OCI-LY7 (cell line): ENCODE measurements around the gene SETD3.

Source experiments
- EZH2phosphoT487 ChIP-seq: fragments of 200-600 bp; sonication (generic); IDR thresholded peaks from 2 replicates; pipeline ENCODE4 v1.6.1; 2018; ENCODE audit warnings: low read depth, borderline replicate concordance, mild to moderate bottlenecking, mixed run types, antibody characterized with exemption, low read length, moderate library complexity, mixed read lengths
- TF ChIP-seq, protein P1 (sequence below): fragments of 200-600 bp; sonication (generic); conservative IDR thresholded peaks from 2 replicates; pipeline ENCODE4 v1.5.1; 2014; ENCODE audit warnings: mild to moderate bottlenecking, antibody characterized with exemption, low read length, moderate library complexity, mixed read lengths

GRCh38 chr14:99522934-99523703, 42.5 kb upstream of the SETD3 start:
- TF ChIP-seq, protein P1, sequence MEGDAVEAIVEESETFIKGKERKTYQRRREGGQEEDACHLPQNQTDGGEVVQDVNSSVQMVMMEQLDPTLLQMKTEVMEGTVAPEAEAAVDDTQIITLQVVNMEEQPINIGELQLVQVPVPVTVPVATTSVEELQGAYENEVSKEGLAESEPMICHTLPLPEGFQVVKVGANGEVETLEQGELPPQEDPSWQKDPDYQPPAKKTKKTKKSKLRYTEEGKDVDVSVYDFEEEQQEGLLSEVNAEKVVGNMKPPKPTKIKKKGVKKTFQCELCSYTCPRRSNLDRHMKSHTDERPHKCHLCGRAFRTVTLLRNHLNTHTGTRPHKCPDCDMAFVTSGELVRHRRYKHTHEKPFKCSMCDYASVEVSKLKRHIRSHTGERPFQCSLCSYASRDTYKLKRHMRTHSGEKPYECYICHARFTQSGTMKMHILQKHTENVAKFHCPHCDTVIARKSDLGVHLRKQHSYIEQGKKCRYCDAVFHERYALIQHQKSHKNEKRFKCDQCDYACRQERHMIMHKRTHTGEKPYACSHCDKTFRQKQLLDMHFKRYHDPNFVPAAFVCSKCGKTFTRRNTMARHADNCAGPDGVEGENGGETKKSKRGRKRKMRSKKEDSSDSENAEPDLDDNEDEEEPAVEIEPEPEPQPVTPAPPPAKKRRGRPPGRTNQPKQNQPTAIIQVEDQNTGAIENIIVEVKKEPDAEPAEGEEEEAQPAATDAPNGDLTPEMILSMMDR, result no peak
- TF ChIP-seq EZH2phosphoT487, result no peak
